Measurements from ENCODE around the gene FZD2. TPM values are rescaled to one million over a fixed set of nuclear protein-coding genes. Genes with fewer than 3 reads are reported as not detected.

Gene FZD2
- total and polyA plus RNA-seq, 2 of the 4 experiments (the other 2 are of a cell fraction) = 21.3 to 130 TPM

GRCh38 chr17:44587339-44587738 lies 30.1 kb downstream of the FZD2 start:
- in situ Hi-C loops (cut with MboI; ENCODE audit: low sequenced_read_pairs) = no loop called here

More at GRCh38 chr17:44587339-44587738, 30.1 kb downstream of the FZD2 start:
- H2BK5ac ChIP-seq (ENCODE audit: low read depth, low read length, poor library complexity, severe bottlenecking) = peak overlapping the region; percentile 49
- 0 out of 2 replicates have a peak overlapping the region, but pooled peaks have one; percentile 64 for H4K91ac ChIP-seq (ENCODE audit: insufficient read depth, low read depth, low read length)
- peak overlapping the region in 1 of 2 experiments; percentile 51; a peak in 1 of 4 replicates for H4K8ac ChIP-seq (ENCODE audit: low read depth in 2 of 2, low read length in 2 of 2)
- peak overlapping the region; percentile 39; the same call in 1 of the 2 replicates for H3K23ac ChIP-seq (ENCODE audit: low read depth, low read length)
- no TSS peak for BruUV-seq (replicated peaks)
- H3K4me3 ChIP-seq (ENCODE audit: insufficient read depth, low read depth, low read length) = no peak overlapping the region
- peak overlapping the region; percentile 75; the same call in 1 of the 2 replicates for H2BK20ac ChIP-seq (ENCODE audit: low read depth, low read length)
- peak; percentile 91 for DNase-seq
- H2AK9ac ChIP-seq (replicated peaks; ENCODE audit: low read depth, low read length, poor library complexity) = no peak overlapping the region
- no peaks in the 10 kb centered on the region for H3K79me1 ChIP-seq (ENCODE audit: low read depth in 1 of 2, low read length in 2 of 2)
- H2AFZ ChIP-seq (replicated peaks; ENCODE audit: low read length, poor library complexity) = peak overlapping the region; percentile 2
- peaks cover 9% of the 10 kb centered on the region for H3K4me1 ChIP-seq (ENCODE audit: control insufficient read depth, insufficient read depth, low read length)
- 0 out of 3 replicates have a peak overlapping the region, but pooled peaks have one; percentile 13 for H2BK15ac ChIP-seq (ENCODE audit: low read depth, low read length)
- peak overlapping the region; percentile 62 for H3K4ac ChIP-seq (ENCODE audit: low read depth, low read length)
- no peaks in the 10 kb centered on the region for H4K20me1 ChIP-seq (ENCODE audit: insufficient read depth, low read length)
- no peak overlapping the region for H3K14ac ChIP-seq (replicated peaks; ENCODE audit: low read depth, low read length)
- WGBS, 2 experiments (ENCODE audit: extremely low coverage in 2 of 2, insufficient read length in 1 of 2) = 0% methylated on average over 1 of the region's 2 CpGs; no CpG with 5 or more reads in 1 of the 2 experiments
- peak overlapping the region; percentile 29; the same call in 1 of the 2 replicates for H3K18ac ChIP-seq (ENCODE audit: low read depth, low read length)
- no peaks in the 10 kb centered on the region for H3K9me3 ChIP-seq (ENCODE audit: control insufficient read depth, insufficient read depth, low read length)
- no peak overlapping the region for H3K9ac ChIP-seq (ENCODE audit: low read depth, low read length)
- H4K5ac ChIP-seq (ENCODE audit: low read depth, low read length) = no peak overlapping the region
- POLR2A ChIA-PET (ENCODE audit: unreplicated experiment) = no interaction called here
- dilution Hi-C loops (cut with HindIII; ENCODE audit: low sequenced_read_pairs, unreplicated experiment) (no loop called here), intact Hi-C loops (cut with micrococcal nuclease) (no loop called here)
- H3K27ac ChIP-seq (ENCODE audit: insufficient read depth, low read length) = peak overlapping the region; percentile 38
- H3K56ac ChIP-seq (ENCODE audit: extremely low read depth, insufficient read depth, low read length) = peak overlapping the region; percentile 11; the same call in 1 of the 2 replicates
- peaks cover 18% of the 10 kb centered on the region for H3K9me1 ChIP-seq (ENCODE audit: insufficient read depth, low read length)
- H2AK5ac ChIP-seq (ENCODE audit: low read depth, low read length) = no peak overlapping the region
- H2BK120ac ChIP-seq (ENCODE audit: low read depth, low read length) = peak overlapping the region; percentile 77
- TF ChIP-seq FOS (IDR thresholded peaks at IDR 0.05; ENCODE audit: low read depth, low read length) (peak; percentile 88), BHLHE40 (IDR thresholded peaks at IDR 0.05; ENCODE audit: low read depth, low read length) (peak; percentile 39; the same call in 1 of the 2 replicates), MAFK (IDR thresholded peaks at IDR 0.05; ENCODE audit: low read depth, low read length) (no peak), CHD1 (IDR thresholded peaks at IDR 0.05; ENCODE audit: low read depth, low read length) (no peak), CTCF (conservative IDR thresholded peaks at IDR 0.05; ENCODE audit: low read depth, low read length) (no peak), RFX5 (IDR thresholded peaks at IDR 0.05; ENCODE audit: low read depth, low read length) (0 out of 2 replicates have a peak, but pooled peaks have one; percentile 4), CEBPB (IDR thresholded peaks at IDR 0.05; ENCODE audit: low read depth, low read length) (0 out of 2 replicates have a peak, but pooled peaks have one; percentile 34), MAZ (IDR thresholded peaks at IDR 0.05; ENCODE audit: borderline replicate concordance, low read depth, low read length) (no peak), RCOR1 (IDR thresholded peaks at IDR 0.05; ENCODE audit: insufficient replicate concordance, low read length) (no peak), USF2 (IDR thresholded peaks at IDR 0.05; ENCODE audit: low read depth, low read length) (no peak), RAD21 (IDR thresholded peaks at IDR 0.05; ENCODE audit: low read length) (peak; percentile 8; the same call in 1 of the 2 replicates), SMC3 (IDR thresholded peaks at IDR 0.05; ENCODE audit: low read depth, low read length) (no peak)
- H3K4me2 ChIP-seq (ENCODE audit: low read depth, low read length) = peak overlapping the region; percentile 19
- no peaks in the 10 kb centered on the region for H3K27me3 ChIP-seq (ENCODE audit: control insufficient read depth, insufficient read depth, low read length)
- CTCF ChIA-PET = interaction anchor here (0.6 to 1.1 kb wide), 2 partner anchors 41 to 64 kb away, joined by 3 to 4 read pairs; no protein-coding TSS in a partner anchor
- peak; percentile 100 for ATAC-seq (ENCODE audit: low read depth)
- no peaks in the 10 kb centered on the region for H3K36me3 ChIP-seq (ENCODE audit: control insufficient read depth, insufficient read depth, low read length)
